ENCODE data around the gene DENND2A. TPM values are rescaled to one million over a fixed set of nuclear protein-coding genes. Genes with fewer than 3 reads are reported as not detected.

The DENND2A gene
- total RNA-seq, 2 experiments from 2014 or later: not detected

- DNase-seq (no peak), ATAC-seq (no peak)
- H3K4me3 Mint-ChIP-seq: no peak overlapping the region
- peaks cover 5% of the 10 kb centered on the region for H3K27me3 Mint-ChIP-seq
- H3K9me3 Mint-ChIP-seq (ENCODE audit: low read depth): no peaks in the 10 kb centered on the region
- H3K36me3 Mint-ChIP-seq (ENCODE audit: low read depth): no peaks in the 10 kb centered on the region
- H3K4me1 Mint-ChIP-seq: peaks cover 5% of the 10 kb centered on the region
- POLR2A ChIA-PET: interaction anchor here (0.6 kb wide), 1 partner anchor 1072 kb away, joined by 3 read pairs; the partner anchor contains the start of gene CLEC2L
- CTCF ChIA-PET: interaction anchor here (0.7 to 0.8 kb wide), 3 partner anchors 14 to 79 kb away, joined by 3 to 4 read pairs (median 3); no protein-coding TSS in a partner anchor
- H3K27ac Mint-ChIP-seq: no peak overlapping the region
- intact Hi-C loops (cut with DNase I, micrococcal nuclease): no loop called here
Measured at GRCh38 chr7:140595468-140596092, 45.0 kb downstream of the DENND2A start.

- Mint-ChIP-seq H3K9me3 (ENCODE audit: low read depth) (no peaks in the 10 kb centered on the region), H3K27me3 (peaks cover 5% of the 10 kb centered on the region), H3K4me1 (peaks cover 5% of the 10 kb centered on the region), H3K27ac (no peak overlapping the region), H3K4me3 (no peak overlapping the region), H3K36me3 (ENCODE audit: low read depth) (no peaks in the 10 kb centered on the region)
- ChIA-PET POLR2A (no interaction called here), CTCF (interaction anchor here (0.6 kb wide), 1 partner anchor 29 kb away, joined by 5 read pairs; no protein-coding TSS in a partner anchor)
- intact Hi-C loops (cut with DNase I, micrococcal nuclease): no loop called here
- DNase-seq (no peak), ATAC-seq (no peak)
Measured at GRCh38 chr7:140594131-140594691, 46.4 kb downstream of the DENND2A start.

- ChIA-PET CTCF (interaction anchor here (0.9 to 1.1 kb wide), 2 partner anchors 61 to 76 kb away, joined by 3 read pairs; no protein-coding TSS in a partner anchor), POLR2A (no interaction called here)
- DNase-seq (no peak), ATAC-seq (no peak)
- Mint-ChIP-seq H3K9me3 (ENCODE audit: low read depth) (no peaks in the 10 kb centered on the region), H3K27ac (no peak overlapping the region), H3K4me1 (peaks cover 5% of the 10 kb centered on the region), H3K36me3 (ENCODE audit: low read depth) (no peaks in the 10 kb centered on the region), H3K27me3 (peaks cover 5% of the 10 kb centered on the region), H3K4me3 (no peak overlapping the region)
- intact Hi-C loops (cut with DNase I, micrococcal nuclease): no loop called here
Measured at GRCh38 chr7:140593672-140593982, 47.0 kb downstream of the DENND2A start.

- H3K4me1 Mint-ChIP-seq: peaks cover 5% of the 10 kb centered on the region
- H3K27me3 Mint-ChIP-seq: peaks cover 5% of the 10 kb centered on the region
- no peak for DNase-seq
- no peaks in the 10 kb centered on the region for H3K9me3 Mint-ChIP-seq (ENCODE audit: low read depth)
- H3K27ac Mint-ChIP-seq: no peak overlapping the region
- H3K4me3 Mint-ChIP-seq: no peak overlapping the region
- ATAC-seq: no peak
- POLR2A ChIA-PET: no interaction called here
- intact Hi-C loops (cut with DNase I, micrococcal nuclease): no loop called here
- CTCF ChIA-PET: interaction anchor here (0.9 to 1.1 kb wide), 2 partner anchors 60 to 76 kb away, joined by 3 read pairs; no protein-coding TSS in a partner anchor
- H3K36me3 Mint-ChIP-seq (ENCODE audit: low read depth): no peaks in the 10 kb centered on the region
Measured at GRCh38 chr7:140592964-140593671, 47.5 kb downstream of the DENND2A start.

GRCh38 chr7:140591180-140591902 lies 49.3 kb downstream of the DENND2A start:
- Mint-ChIP-seq H3K27me3 (peaks cover 6% of the 10 kb centered on the region), H3K4me3 (no peak overlapping the region), H3K27ac (no peak overlapping the region), H3K4me1 (peaks cover 5% of the 10 kb centered on the region), H3K9me3 (ENCODE audit: low read depth) (no peaks in the 10 kb centered on the region), H3K36me3 (ENCODE audit: low read depth) (no peaks in the 10 kb centered on the region)
- intact Hi-C loops (cut with DNase I, micrococcal nuclease): no loop called here
- no peak for ATAC-seq
- no peak for DNase-seq
- CTCF ChIA-PET: no interaction called here
- POLR2A ChIA-PET: no interaction called here

- Mint-ChIP-seq H3K9me3 (ENCODE audit: low read depth) (no peaks in the 10 kb centered on the region), H3K36me3 (ENCODE audit: low read depth) (no peaks in the 10 kb centered on the region), H3K27ac (no peak overlapping the region), H3K27me3 (peaks cover 3% of the 10 kb centered on the region), H3K4me3 (no peak overlapping the region), H3K4me1 (peaks cover 2% of the 10 kb centered on the region)
- intact Hi-C loops (cut with DNase I, micrococcal nuclease): no loop called here
- DNase-seq: no peak
- no peak for ATAC-seq
- CTCF ChIA-PET: no interaction called here
- POLR2A ChIA-PET: no interaction called here
Measured at GRCh38 chr7:140587243-140587642, 53.4 kb downstream of the DENND2A start.

- CTCF ChIA-PET: no interaction called here
- ATAC-seq (no peak), DNase-seq (no peak)
- POLR2A ChIA-PET: no interaction called here
- no peaks in the 10 kb centered on the region for H3K9me3 Mint-ChIP-seq (ENCODE audit: low read depth)
- no peaks in the 10 kb centered on the region for H3K36me3 Mint-ChIP-seq (ENCODE audit: low read depth)
- no peak overlapping the region for H3K27ac Mint-ChIP-seq
- H3K27me3 Mint-ChIP-seq: peaks cover 3% of the 10 kb centered on the region
- peaks cover 2% of the 10 kb centered on the region for H3K4me1 Mint-ChIP-seq
- intact Hi-C loops (cut with DNase I, micrococcal nuclease): no loop called here
- H3K4me3 Mint-ChIP-seq: no peak overlapping the region
Measured at GRCh38 chr7:140586516-140586915, 54.1 kb downstream of the DENND2A start.

GRCh38 chr7:140585333-140585732 lies 55.3 kb downstream of the DENND2A start:
- CTCF ChIA-PET: no interaction called here
- intact Hi-C loops (cut with DNase I, micrococcal nuclease): no loop called here
- no peaks in the 10 kb centered on the region for H3K9me3 Mint-ChIP-seq (ENCODE audit: low read depth)
- no peaks in the 10 kb centered on the region for H3K36me3 Mint-ChIP-seq (ENCODE audit: low read depth)
- H3K27ac Mint-ChIP-seq: no peak overlapping the region
- no peaks in the 10 kb centered on the region for H3K4me1 Mint-ChIP-seq
- no peak for DNase-seq
- ATAC-seq: no peak
- H3K4me3 Mint-ChIP-seq: no peak overlapping the region
- peaks cover 3% of the 10 kb centered on the region for H3K27me3 Mint-ChIP-seq
- POLR2A ChIA-PET: no interaction called here

GRCh38 chr7:140584195-140584851 lies 56.3 kb downstream of the DENND2A start:
- Mint-ChIP-seq H3K4me1 (no peaks in the 10 kb centered on the region), H3K9me3 (ENCODE audit: low read depth) (no peaks in the 10 kb centered on the region), H3K27me3 (peaks cover 5% of the 10 kb centered on the region), H3K4me3 (no peak overlapping the region), H3K27ac (no peak overlapping the region), H3K36me3 (ENCODE audit: low read depth) (no peaks in the 10 kb centered on the region)
- no peak for ATAC-seq
- CTCF ChIA-PET: no interaction called here
- no peak for DNase-seq
- POLR2A ChIA-PET: no interaction called here
- intact Hi-C loops (cut with DNase I, micrococcal nuclease): no loop called here

GRCh38 chr7:140581411-140581810 lies 59.2 kb downstream of the DENND2A start:
- H3K27ac Mint-ChIP-seq: no peak overlapping the region
- ChIA-PET CTCF (no interaction called here), POLR2A (no interaction called here)
- H3K4me1 Mint-ChIP-seq: no peaks in the 10 kb centered on the region
- intact Hi-C loops (cut with DNase I, micrococcal nuclease): no loop called here
- no peak overlapping the region for H3K4me3 Mint-ChIP-seq
- no peak for DNase-seq
- no peaks in the 10 kb centered on the region for H3K36me3 Mint-ChIP-seq (ENCODE audit: low read depth)
- ATAC-seq: no peak
- peaks cover 2% of the 10 kb centered on the region for H3K27me3 Mint-ChIP-seq
- H3K9me3 Mint-ChIP-seq (ENCODE audit: low read depth): no peaks in the 10 kb centered on the region

GRCh38 chr7:140577651-140578050 lies 63.0 kb downstream of the DENND2A start:
- Mint-ChIP-seq H3K9me3 (ENCODE audit: low read depth) (no peaks in the 10 kb centered on the region), H3K36me3 (ENCODE audit: low read depth) (no peaks in the 10 kb centered on the region), H3K27me3 (peaks cover 4% of the 10 kb centered on the region), H3K4me3 (no peak overlapping the region), H3K27ac (no peak overlapping the region), H3K4me1 (no peaks in the 10 kb centered on the region)
- intact Hi-C loops (cut with DNase I, micrococcal nuclease): no loop called here
- ChIA-PET CTCF (no interaction called here), POLR2A (no interaction called here)
- ATAC-seq: no peak
- no peak for DNase-seq
